ELF-1 (cell line): ENCODE measurements around the gene ADAMTSL1.

Source experiments
- DNase-seq: peaks from one replicate; pipeline ENCODE4 v3.0.0-alpha.2; 2016; ENCODE audit warnings: low read depth, low spot score

Gene ADAMTSL1

DNA sequence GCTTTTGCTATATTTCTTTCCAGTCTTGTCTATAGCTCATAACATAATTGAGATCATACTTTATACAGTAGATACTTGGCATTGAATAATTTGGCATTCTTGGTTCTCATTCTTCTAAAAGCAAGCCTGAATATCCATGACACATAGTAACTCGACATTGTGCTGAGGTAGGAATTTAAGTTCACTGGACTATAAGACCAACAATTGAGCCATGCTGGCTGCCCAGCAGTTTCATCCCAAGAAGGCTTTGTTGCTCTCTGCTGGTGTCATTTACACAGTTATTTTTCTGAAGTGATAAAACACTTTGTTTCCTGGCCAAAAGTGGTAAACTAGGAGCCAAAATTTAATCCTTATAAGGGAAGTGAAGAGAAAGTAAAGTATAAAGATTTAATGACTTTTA is 192.0 kb downstream of the ADAMTSL1 start:
- DNase-seq: no peak

DNA sequence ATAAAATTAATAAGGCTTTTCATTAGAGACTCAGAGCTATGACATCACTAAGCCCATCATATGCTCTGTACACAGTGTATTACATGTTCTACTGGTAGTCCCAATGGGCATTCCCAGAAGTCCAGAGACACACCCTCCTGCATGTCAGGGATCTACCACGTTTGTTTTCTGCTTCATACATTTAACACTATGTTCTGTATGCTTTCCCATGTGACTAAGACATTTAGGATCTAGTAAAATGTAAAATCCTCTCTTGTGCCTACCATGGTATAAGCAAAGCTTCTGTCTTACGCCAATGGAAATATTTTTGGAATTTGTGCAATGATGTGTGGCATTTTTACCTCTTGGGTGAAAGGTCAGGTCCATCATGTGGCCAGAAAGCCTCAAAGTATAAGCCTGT is 192.4 kb downstream of the ADAMTSL1 start:
- no peak for DNase-seq

DNA sequence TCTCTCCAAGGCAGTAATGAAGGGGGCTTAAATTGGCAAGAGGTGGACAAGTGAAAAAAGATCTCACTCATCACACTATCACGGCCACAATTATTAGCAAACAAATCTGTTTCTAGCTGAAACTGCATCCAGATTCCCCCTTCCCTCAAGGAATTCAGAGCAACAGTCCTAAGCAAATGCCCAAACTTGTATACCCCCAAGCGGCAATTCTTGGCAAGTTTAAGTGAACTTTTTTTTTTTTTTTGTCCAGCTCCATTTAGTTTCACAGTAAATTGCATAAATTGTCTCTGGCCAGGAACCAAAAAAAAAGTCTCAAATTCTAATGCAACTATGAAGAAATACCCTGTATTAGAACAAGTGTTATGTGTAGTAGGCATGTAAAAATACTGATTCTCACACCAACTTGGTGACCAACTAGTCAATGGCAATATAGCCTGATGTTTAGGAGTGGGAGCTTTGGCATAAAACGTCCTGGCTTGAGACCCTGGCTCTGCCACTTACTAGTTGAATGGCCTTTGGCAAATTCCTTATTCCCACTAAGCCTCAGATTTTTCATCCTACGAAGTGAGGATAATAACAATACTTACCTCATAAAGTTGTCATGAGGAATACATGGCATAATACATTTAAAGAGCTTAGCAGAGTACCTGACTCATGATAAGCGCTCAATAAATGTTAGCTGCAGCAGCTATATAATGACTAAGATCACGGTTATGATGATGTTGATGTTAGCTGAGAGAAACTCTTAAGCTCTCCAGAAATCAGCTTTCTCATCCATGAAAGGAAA is 193.2 kb downstream of the ADAMTSL1 start:
- no peak for DNase-seq

DNA sequence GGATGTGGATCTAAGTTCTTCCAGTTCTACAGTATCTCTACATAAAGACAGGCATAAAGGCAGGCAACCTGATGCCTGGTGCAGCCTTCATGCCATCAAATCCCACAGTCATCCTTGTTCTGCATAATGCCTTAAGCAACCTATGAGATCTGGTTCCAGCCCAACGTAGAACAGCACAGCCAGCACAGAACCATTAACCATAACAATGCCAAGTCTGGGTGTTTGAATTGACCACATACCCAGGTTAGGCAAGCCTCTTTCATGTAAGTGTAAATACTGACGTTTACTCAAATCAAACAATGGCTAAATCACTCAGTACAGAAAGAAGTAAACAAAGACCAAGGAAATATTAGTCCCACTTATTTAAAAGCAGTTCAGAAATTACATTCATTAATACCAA is 195.0 kb downstream of the ADAMTSL1 start:
- DNase-seq: peak; percentile 75

DNA sequence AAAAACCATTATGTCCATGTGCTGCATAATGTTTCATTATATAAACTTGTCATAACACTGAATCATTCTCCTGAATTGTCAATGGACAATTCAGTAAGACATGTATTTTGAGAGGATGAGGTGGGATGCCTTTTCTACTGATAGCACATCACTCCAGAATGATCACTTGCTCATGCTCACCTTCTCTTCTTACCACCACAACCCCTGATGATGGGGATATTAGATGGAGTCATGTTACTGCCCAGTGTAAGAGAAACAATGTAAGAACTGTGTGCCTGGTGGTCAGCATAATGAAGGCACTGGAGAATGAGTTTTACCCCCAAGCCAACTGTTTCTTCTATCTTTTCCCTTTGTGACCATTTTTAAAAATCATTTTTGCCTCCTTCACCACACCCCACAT is 198.8 kb downstream of the ADAMTSL1 start:
- no peak for DNase-seq

DNA sequence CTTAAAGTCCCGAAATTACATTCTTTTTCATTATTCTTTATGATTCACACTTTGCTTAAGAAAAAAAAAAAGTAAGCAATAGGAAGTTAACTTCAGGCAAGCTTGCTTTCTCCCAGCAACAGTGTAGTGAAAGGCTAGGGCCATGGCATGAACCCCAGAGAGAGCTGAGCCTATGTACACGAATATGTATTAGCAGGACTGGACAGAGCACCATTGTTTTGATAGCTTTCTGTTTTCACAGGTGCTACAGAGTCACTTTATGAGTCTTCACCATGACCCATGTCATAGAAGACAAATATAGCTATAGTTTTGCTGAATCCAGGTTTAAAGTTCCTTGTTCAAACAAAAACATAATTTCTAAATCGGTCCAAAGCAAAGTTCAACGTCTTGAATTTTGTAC is 199.2 kb downstream of the ADAMTSL1 start:
- no peak for DNase-seq

DNA sequence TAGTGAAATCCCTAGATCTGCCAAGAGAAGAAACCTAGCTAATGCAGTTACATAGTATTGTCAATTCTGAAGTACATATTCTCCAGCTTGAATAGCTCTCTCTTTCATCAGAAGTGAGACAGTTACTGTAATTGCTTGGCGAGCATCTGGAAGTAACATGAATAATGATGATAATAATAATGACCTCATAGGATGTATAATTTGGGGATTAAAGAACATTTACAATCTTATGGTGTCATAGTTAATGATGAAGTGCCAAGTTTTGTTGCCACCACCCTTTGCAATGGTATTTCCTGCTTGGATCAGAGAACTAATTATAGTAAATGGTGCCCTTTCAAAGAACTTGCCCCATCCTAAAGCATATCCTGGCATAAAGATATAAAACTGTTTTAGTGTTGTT is 201.4 kb downstream of the ADAMTSL1 start:
- no peak for DNase-seq

DNA sequence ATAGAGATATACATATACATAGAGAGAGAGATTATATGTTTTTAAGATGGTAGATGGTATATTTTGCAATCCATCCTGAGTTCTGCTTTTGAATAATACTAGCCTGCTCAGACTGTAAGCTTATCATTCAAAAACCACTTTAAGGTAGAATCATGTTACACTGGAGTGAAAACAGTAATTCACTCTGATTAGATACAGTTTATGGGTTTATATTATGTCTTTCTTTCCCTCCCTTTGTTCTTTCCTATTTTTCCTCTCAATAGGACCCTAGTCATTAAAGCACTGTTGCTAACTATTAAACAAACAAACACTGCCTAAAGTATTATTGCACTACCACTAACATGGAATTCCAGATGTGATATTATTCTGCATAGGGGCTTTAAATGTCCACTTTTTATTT is 202.0 kb downstream of the ADAMTSL1 start:
- DNase-seq: no peak

DNA sequence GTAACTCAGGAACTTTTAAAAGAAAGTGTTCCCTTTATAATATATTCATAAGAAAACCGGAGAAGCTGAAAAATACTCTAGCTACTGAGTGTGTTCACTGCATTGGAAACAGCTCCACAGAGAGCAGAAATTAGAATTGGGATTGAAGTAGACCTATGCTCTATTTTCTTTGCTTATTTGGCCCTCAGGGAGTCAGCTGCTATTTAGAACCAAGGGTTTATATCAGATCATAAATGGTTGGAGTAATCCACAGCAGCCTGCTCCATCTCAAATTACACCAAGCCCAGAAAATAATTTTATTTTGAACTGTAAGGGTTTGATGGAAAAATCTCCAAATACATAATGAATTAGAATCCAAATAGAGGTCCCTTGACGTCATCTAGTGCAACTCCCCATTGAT is 202.6 kb downstream of the ADAMTSL1 start:
- no peak for DNase-seq

DNA sequence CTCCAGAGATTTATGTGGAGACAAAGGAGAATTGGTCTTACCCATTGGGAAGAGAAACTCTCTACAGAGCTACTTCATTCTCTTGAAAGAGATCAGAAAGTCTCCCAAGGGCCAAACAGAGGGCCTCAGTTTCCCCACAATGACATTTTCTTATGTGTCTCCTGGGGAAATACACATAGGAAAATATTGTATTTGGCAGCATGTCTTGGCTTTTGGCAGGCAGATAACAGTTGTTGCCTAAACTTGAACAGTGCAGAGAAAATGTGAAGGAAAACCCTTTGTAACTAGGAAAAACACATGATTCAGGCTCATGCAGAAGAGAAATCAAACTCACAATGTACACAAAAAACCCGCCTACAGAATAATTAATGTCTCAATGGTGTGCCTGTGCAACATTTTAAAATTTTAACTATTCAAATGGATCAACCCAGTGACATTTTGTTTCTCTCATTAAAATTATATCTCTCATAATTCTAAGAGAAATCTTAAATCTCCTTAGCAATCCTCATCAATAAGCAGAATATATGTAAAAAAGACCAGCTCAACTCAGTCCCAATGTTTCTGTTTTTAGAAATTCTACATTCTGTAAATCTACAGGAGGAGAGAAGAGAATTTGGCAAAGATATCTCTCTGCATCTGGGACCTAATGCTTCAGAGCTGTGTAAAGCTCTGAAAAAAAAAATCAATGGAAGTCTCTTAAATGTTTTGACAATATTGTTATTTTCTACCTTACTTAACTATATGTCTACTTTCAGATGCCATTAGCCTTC is 205.1 kb downstream of the ADAMTSL1 start:
- no peak for DNase-seq

DNA sequence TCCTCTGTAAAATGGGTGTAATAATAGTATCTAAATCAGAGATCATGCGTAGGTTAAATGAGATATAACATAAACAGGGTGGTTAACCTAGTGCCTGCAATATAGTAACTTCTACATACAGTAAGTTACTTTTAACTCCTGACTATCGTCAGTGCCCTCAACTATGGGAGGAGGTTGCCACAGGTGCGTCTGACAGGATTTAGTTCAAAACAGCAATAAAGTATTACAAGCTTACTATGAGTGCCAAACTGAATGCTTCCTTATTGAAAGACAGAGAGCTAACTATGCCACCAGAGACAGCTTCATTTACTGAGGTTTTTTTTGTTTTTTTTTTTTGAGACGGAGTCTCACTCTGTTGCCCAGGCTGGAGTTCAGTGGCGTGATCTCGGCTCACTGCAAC is 209.0 kb downstream of the ADAMTSL1 start:
- no peak for DNase-seq

DNA sequence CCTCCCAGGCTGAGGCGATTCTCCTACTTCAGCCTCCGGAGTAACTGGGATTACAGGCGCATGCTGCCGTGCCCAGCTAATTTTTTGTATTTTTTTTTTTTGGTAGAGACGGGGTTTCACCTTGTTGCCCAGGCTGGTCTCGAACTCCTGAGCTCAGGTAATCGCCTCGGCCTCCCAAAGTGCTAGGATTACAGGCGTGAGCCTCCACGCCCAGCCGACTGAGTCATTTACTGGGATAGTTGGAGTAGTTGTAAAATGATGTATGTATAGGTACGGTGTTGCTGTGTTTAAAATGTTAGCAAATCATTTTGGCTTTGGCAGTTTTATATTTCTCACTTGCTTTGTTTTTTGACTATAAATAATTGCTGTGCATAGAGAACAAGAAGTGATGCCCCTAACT is 209.4 kb downstream of the ADAMTSL1 start:
- no peak for DNase-seq

DNA sequence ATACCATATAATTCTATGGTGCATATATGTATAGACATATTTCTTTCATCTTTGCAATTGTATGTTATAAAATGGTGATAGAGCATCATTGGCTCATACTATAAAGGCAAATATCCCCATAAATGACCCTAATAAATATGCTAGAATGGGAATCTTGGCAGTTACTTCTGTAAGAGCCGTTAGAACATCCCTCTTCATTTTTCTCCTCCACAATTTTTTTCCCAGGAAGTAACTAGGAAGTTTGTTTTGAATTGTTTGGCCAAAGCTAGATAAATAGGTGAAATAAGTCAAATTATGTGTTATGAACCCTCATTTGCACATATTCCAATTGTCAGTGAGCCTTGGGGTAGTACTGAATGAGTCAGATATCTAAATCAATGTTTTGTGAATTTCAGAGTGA is 209.9 kb downstream of the ADAMTSL1 start:
- DNase-seq: no peak

DNA sequence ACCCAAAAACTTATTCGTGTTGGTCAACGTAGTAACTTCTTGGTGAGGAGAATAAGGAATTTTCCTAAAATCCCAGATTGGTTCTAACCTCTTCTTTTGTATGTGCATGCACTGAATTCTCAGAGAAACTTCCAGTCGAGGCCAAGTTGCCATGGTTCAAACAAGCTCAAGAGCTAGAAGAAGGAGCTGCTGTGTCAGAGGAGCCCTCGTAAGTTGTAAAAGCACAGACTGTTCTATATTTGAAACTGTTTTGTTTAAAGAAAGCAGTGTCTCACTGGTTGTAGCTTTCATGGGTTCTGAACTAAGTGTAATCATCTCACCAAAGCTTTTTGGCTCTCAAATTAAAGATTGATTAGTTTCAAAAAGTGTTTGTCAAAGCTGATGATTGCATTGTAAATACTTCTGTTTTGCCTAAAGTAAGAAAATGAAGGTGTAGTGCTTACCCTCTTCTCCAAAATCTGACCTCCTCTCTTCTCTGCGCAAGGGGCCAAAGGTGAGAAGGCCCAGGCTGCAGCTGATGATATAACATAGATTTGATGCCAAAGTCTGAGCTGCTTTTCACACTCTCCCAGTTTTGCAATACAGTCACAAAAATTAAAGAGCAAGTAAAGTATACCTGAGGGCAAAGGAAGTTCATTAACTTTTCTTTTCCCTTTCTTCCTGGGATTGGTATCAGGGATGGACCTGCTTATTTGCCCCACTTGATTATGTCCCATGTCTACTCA is 210.8 kb downstream of the ADAMTSL1 start:
- DNase-seq: no peak

DNA sequence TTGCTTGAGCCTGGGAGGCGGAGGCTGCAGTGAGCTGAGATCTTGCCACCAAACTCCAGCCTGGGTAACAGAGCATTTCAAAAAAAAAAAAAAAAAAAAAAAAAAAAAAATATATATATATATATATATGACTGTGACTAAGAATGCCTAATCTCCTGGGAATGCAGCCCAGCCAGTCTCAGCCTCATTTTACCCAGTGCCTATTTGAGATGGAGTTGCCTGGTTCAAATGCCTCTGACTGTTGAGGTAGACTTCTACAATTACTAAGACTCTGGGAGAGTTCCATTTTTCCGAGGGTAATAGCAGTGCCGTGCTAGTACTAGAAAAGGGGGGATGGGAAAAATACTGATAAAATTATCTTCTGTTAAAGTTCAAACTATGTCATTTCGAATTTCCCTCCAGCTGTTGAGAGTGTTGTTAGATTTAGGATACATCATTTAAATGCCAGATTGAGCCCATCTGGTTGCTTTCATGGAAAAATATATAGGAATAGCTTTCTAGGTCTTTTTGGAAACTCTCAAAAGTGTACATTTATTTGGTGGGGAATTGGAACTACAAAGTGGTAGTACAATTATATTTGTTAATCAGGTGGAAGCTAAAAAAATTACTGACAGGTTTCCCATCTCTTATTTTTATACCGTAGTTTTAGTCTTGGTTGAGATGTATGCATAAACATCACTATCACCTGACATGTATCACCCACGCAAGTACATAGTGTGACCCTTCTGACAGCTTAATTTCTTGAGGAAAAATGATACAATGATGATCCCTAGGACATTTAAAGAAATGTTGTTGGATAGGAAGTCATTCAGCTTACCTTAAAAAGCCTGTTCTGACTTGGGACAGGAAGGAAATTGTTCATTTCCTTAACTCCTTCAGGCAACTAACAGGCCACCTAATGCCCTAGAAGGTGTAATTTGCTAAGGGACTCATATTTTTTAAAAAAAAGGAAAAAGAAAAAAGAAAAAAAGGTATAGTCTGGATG is 214.9 kb downstream of the ADAMTSL1 start:
- no peak for DNase-seq

DNA sequence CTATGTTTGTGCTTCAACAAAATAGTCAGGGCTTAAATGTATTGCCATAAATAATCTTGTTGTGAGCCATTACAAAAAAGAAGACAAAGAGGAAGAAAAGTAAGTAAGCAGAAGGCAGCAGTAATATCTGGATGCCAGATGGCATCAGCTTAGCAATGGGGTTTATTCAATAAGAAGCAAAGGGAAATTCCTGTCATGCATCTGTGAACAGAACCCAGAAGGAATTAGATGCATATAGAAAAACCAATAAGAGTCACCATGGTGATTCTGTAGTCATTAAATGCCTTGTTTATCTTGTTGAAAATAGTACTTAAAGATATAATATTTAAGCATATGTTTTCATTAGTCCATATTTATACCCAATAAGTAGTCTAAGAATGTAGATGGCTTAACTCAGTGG is 216.0 kb downstream of the ADAMTSL1 start:
- DNase-seq: no peak

DNA sequence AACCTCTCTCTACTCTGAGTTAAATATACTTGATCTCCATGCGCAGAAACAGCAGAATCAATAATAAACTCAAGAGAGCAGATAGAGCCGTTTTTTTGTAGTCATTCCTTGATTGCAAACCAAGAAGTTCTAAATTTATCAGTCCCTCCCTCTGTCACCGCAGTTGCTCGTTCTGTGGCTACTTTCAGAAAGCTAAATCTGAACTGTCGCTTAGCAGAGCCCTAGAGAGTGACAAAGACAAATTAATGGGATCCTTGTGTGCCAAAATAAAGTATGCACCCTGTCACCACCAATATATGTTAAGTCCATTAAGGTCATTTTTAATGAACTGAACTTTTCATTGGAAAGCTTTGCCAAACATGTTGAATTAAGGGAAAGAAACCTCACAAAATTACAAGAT is 218.3 kb downstream of the ADAMTSL1 start:
- DNase-seq: no peak

DNA sequence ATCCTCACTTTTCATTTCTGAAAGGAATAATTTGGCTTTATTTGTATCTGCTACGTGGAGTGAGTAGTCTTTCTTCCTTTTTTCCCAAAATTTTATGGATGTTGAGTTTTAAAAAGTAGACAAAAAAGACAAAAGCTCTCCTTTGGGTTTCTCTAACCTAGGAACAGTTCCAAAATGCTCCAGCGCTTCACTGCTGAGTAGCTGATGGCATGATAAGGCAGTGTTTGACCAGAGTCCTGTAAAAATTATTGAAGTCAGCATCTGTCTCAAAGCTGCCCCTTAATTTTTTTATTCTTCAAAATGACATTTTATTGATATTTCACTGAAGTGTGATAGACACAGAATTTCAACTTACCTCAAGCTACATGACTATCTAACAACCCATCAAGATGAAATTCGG is 219.0 kb downstream of the ADAMTSL1 start:
- DNase-seq: no peak

DNA sequence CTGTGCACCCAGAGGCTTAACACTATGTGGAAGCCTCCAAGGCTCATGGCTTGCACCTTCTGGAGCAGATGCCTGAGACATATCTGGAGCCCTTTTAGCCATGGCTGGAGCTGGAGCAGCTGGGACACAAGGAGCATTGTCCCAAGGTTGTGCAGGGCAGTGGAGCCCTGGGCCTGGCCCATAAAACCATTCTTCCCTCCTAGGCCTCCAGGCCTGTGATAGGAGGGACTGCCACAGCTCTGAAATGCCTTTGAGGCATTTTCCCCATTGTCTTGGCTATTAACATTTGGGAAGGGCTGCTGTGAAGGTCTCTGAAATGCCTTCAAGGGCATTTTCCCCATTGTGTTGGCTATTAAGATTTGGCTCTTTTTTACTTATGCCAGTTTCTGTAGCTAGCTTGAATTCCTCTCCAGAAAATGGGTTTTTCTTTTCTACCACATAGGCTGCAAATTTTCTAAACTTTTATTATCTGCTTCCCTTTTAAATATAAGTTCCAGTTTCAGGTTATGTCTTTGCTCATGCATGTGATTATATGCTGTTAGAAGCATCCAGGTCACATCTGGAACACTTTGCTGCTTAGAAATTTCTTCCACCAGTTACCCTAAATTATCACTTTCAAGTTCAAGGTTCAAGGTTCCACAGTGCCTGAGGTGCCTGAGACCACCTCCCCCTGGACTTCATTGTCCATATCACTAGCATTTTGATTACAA is 221.2 kb downstream of the ADAMTSL1 start:
- DNase-seq: no peak

DNA sequence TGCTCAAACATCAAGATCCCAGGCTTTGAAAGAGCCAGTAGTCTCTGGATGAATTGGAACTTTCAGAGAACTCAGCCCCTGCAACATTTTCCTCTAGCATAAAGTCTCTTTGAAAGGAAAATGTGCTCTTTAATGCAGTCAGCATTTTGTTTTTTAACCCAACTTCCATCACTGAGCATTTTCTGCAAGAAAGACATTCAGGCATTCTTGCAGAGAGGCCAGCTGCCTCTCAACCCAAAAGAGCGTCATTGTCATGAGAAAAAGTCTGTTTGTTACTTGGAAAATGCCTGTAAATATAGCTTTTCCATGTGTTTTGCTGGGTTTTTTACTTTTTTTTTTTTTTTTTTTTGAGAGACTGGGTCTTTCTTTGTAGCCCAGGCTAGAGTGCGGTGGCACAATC is 225.0 kb downstream of the ADAMTSL1 start:
- no peak for DNase-seq

DNA sequence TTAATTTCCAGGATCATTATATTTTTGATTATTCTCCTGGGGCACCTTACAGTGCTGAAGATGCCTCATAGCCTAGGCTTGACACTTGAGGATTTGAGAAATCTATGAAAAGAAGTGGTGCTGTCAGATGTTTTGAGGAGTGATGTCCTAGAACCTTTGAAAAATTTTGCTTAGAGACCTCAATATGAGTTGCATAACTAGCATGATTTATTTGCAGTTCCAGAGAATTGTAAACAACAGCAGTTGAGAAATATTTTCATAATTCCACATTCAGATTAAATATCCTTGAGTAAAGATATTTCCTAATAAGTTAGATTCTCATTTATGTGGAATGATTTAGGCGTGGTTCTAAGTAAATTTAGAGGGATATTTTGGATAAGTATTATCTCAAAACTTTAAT is 225.8 kb downstream of the ADAMTSL1 start:
- DNase-seq: no peak
